ENCODE measurements around the gene IP6K3. TPM values are rescaled to one million over a fixed set of nuclear protein-coding genes. Genes with fewer than 3 reads are reported as not detected.

The IP6K3 gene
- total RNA-seq, 4 donors from 2014 or later, result 0.51 to 0.83 TPM; not detected in 2

DNA sequence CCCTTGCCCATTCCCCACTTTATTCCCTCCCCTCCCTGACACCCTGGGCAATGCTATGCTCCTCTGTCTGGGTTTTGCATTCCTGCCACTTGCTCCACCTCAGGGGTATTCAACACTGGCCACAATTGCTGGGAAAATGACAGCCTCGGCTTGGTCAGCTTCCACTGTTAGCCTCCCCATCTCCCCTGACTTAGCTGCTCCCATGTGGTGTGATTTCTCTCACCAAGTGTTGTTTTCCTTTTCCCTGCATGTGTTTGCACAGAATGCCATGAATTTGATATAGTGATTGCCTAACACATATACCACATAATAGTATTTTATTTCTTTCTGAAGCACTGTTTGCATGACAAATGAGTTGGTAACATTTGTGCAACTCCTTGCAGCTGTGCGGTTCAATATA, 43.7 kb upstream of the IP6K3 start:
- Histone ChIP-seq H3K27ac (no peak overlapping the region), H3K4me3 (no peak overlapping the region), H3K36me3 (no peaks in the 10 kb centered on the region), H3K4me1 (peaks cover 35% of the 10 kb centered on the region), H3K9me3 (no peaks in the 10 kb centered on the region), H3K27me3 (no peaks in the 10 kb centered on the region)
- TF ChIP-seq, protein P1, sequence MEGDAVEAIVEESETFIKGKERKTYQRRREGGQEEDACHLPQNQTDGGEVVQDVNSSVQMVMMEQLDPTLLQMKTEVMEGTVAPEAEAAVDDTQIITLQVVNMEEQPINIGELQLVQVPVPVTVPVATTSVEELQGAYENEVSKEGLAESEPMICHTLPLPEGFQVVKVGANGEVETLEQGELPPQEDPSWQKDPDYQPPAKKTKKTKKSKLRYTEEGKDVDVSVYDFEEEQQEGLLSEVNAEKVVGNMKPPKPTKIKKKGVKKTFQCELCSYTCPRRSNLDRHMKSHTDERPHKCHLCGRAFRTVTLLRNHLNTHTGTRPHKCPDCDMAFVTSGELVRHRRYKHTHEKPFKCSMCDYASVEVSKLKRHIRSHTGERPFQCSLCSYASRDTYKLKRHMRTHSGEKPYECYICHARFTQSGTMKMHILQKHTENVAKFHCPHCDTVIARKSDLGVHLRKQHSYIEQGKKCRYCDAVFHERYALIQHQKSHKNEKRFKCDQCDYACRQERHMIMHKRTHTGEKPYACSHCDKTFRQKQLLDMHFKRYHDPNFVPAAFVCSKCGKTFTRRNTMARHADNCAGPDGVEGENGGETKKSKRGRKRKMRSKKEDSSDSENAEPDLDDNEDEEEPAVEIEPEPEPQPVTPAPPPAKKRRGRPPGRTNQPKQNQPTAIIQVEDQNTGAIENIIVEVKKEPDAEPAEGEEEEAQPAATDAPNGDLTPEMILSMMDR (IDR thresholded peaks at IDR 0.05), result no peak
- TF ChIP-seq POLR2AphosphoS5 (IDR thresholded peaks at IDR 0.05) (no peak), POLR2A (IDR thresholded peaks at IDR 0.05) (no peak), EP300 (IDR thresholded peaks at IDR 0.05) (no peak)
- 70% methylated on average over 2 of the region's 2 CpGs for WGBS
- DNase-seq (ENCODE audit: low spot score in 2 of 2), result no peak

DNA sequence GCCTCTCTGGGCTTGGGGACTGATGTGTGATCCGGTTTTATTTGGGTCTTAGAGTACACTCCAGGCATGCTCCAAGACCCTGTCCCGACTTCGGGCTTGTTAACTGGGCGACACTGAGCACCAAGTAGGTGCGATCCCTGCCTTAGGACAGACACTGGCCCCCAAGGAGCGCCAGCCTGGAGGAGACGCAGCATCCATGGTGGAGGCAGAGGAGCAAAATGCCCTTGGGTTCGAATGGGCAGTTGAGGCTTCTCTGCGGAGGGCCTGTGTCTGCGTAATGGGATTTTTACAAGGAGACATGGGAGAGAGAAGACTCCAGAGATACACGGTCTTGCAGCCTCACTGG, 42.8 kb upstream of the IP6K3 start:
- H3K4me3 ChIP-seq, result peak overlapping the region; percentile 93
- no peak overlapping the region for H3K27ac ChIP-seq

DNA sequence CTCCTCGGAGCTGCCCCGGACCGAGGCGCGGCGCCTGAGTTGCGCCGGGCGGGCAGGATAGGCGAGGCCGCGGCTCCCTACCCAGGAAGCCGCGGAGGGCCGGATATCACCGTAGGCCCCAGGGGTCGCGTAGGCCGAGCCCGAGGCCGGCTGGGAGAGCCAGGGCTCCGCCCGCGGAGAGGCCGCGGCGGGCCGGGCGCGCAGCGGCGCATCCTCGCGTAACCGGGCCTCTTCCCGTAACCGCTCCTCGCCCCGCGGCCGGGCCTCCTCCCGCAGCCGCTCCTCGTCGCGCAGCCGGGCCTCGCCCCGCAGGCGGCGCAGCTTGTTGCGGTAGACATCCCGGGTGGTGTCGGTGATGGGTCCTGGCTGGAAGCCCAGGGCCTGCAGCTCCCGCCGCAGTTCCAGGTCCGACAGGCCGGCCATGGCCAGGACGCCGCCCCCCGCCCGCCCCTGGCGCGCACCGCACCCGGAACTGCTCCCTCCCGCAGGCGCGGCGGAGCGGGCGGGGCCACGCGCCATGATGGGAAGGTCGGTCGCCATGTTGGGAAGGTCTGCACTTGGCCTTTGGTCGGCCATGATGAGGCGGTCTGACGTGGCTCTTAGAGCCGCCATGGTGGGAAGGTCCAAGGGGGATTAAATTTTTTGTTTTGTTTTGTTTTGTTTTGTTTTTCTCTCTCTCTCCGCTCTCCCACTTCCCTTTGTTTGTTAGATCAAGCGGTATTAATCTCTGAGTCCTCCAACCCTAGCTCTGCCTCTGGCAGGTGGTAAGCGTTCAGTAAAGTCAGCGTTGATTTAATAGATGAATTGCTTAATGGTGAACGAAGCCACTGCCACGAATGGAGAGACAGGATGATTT, 42.2 kb upstream of the IP6K3 start, which contains the start of gene LEMD2:
TSS of gene LEMD2 (minus strand) at position 437 of the 856 bp plus-strand sequence. CDS start at position 423, 14 bp downstream.
- TF ChIP-seq, protein P1 (IDR thresholded peaks at IDR 0.05), result no peak
- TF ChIP-seq POLR2AphosphoS5 (IDR thresholded peaks at IDR 0.05), result peak; percentile 50 to 100 (median 80)
- peak in 1 of 2 donors; percentile 92 for TF ChIP-seq POLR2A (IDR thresholded peaks at IDR 0.05)
- peak within 1 kb of the TSS; percentile 93 for H3K4me3 ChIP-seq
- peak within 1 kb of the TSS; percentile 99 for H3K27ac ChIP-seq
- 6% methylated on average over 61 of the region's 86 CpGs for WGBS
- H3K4me1 ChIP-seq, result peaks cover 48% of the 10 kb centered on the region
- H3K9me3 ChIP-seq, result no peaks in the 10 kb centered on the region
- peaks cover 13% of the 10 kb centered on the region for H3K36me3 ChIP-seq
- DNase-seq (ENCODE audit: low spot score in 2 of 2), result peak; percentile 95 to 96
- H3K27me3 ChIP-seq, result no peaks in the 10 kb centered on the region

More for the DNA sequence above, 42.8 kb upstream of the IP6K3 start:
- no peak for TF ChIP-seq POLR2AphosphoS5 (IDR thresholded peaks at IDR 0.05)
- TF ChIP-seq, protein P1 (IDR thresholded peaks at IDR 0.05), result no peak
- no peak for TF ChIP-seq EP300 (IDR thresholded peaks at IDR 0.05)
- no peak for TF ChIP-seq POLR2A (IDR thresholded peaks at IDR 0.05)
- Histone ChIP-seq H3K9me3 (no peaks in the 10 kb centered on the region), H3K27me3 (no peaks in the 10 kb centered on the region), H3K36me3 (peaks cover 7% of the 10 kb centered on the region), H3K4me1 (peaks cover 44% of the 10 kb centered on the region)
- DNase-seq (ENCODE audit: low spot score in 2 of 2), result no peak
- 93% methylated on average over 11 of the region's 11 CpGs for WGBS

DNA sequence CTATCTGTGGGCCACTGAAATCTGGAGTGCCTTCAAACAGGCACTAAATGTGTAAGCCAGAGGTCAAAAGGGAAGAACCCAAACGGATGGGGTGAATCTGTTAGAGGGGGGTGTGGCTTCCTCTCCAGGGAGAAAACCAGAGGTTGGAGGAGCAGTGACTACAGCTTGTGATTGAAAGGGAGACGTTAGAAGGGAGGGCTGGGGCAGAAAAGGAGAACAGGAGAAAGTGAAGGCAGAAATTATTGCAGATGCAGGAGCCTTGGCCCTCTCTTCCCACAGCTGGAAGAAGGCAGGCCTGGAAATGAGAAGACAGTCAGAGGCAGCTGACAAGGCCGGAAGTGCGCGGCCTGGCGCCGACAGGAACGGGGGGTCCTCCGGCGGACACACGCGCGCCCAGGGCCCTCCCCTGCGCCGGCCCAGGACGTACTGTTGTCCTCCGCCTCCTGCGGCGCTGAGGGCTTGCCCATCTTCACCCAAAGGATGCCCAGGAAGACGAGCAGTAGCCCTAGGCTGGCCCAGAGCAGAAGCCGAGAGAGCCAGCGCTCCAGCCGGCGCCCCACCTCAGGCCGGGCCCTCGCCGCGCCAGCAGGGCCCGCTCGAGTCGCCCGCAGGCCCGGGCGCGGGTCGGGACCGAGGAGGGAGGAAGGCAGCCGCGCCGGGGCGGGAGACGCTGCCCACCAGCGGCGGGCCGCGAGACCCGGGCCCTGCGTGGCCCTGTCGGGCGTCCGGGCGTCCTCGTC, 41.4 kb upstream of the IP6K3 start:
- Histone ChIP-seq H3K4me3 (peak overlapping the region; percentile 93), H3K27ac (peak overlapping the region; percentile 99), H3K9me3 (no peaks in the 10 kb centered on the region), H3K36me3 (peaks cover 21% of the 10 kb centered on the region), H3K27me3 (no peaks in the 10 kb centered on the region), H3K4me1 (peaks cover 49% of the 10 kb centered on the region)
- peak; percentile 85 to 88 for DNase-seq (ENCODE audit: low spot score in 2 of 2)
- TF ChIP-seq, protein P1 (IDR thresholded peaks at IDR 0.05), result no peak
- peak in 1 of 3 donors; percentile 69 for TF ChIP-seq POLR2AphosphoS5 (IDR thresholded peaks at IDR 0.05)
- no peak for TF ChIP-seq EP300 (IDR thresholded peaks at IDR 0.05)
- peak in 1 of 2 donors; percentile 65 for TF ChIP-seq POLR2A (IDR thresholded peaks at IDR 0.05)
- WGBS, result 0% methylated on average over 12 of the region's 53 CpGs
